Heart right ventricle (tissue), 16 donors: ENCODE data around the gene GIPR. TPM values are rescaled to one million over a fixed set of nuclear protein-coding genes. Genes with fewer than 3 reads are reported as not detected.

ENCODE experiments used
- ATAC-seq, 8 donors: fragments of 200-7000 bp; cut with Tn5 transposase; one replicate each; pipeline ENCODE4 v1.9.1; 2020; ENCODE audit warnings: mild to moderate bottlenecking in 8 of 8, moderate library complexity in 8 of 8, moderate number of reproducible peaks in 1 of 8
- DNase-seq, 2 donors: peaks; one replicate each; pipeline ENCODE4 v3.0.0-alpha.2; 2020
- H3K27ac ChIP-seq, 10 donors: fragments of 200-600 bp; sonication (generic) in 2 of 10; one replicate each; pipeline versions ENCODE4 v1.5.0 to v1.8.0; 2020 to 2022; ENCODE audit warnings: mild to moderate bottlenecking in 3 of 10
- H3K27me3 ChIP-seq, 7 donors: fragments of 200-600 bp; one replicate each; pipeline ENCODE4 v1.8.0; 2021 to 2022; ENCODE audit warnings: mild to moderate bottlenecking in 2 of 7
- H3K36me3 ChIP-seq, 9 donors: fragments of 200-600 bp; sonication (generic) in 1 of 9; one replicate each; pipeline versions ENCODE4 v1.5.0 to v1.8.0; 2020 to 2022; ENCODE audit warnings: mild to moderate bottlenecking in 2 of 9
- H3K4me1 ChIP-seq, 9 donors: fragments of 200-600 bp; sonication (generic) in 1 of 9; one replicate each; pipeline versions ENCODE4 v1.5.0 to v1.8.0; 2020 to 2022; ENCODE audit warnings: mild to moderate bottlenecking in 4 of 9
- H3K4me3 ChIP-seq, 10 donors: fragments of 200-600 bp; sonication (generic) in 2 of 10; one replicate each; pipeline versions ENCODE4 v1.5.0 to v1.8.0; 2020 to 2022; ENCODE audit warnings: mild to moderate bottlenecking in 7 of 10, moderate library complexity in 2 of 10
- H3K9me3 ChIP-seq, 11 donors: fragments of 200-600 bp in 10 of 11; sonication (generic) in 2 of 11; one replicate each; pipeline versions ENCODE4 v1.5.0 to v1.8.0; 2013 to 2022; ENCODE audit warnings: mild to moderate bottlenecking in 2 of 11, control low read depth in 1 of 11, moderate library complexity in 1 of 11
- WGBS, 2 donors: extraction: QIAGEN DNeasy Blood & Tissue Kit; methylation state at CpG; one replicate each; pipeline ENCODE4 v1.1.7; 2013; ENCODE audit warnings: inconsistent platforms in 1 of 2; 5-methylcytosine and 5-hydroxymethylcytosine counted together
- intact Hi-C, 10 donors: fragments of 100-400 bp; cut with DNase I; formaldehyde crosslinking; loops; one replicate each; pipeline versions ENCODE4 v1.11.1 to v1.14.2; 2022
- microRNA-seq, 2 donors: library from miRNA; unstranded; fragments of <30 nt; microRNA quantifications; one replicate each; pipeline ENCODE4 v1.2.0, GENCODE V29; 2021
- polyA plus RNA-seq, 2 donors: library from polyadenylated mRNA; stranded (reverse); fragments of 200-250 nt; gene quantifications; one replicate each; pipeline ENCODE4 v1.2.3, GENCODE V29; 2013
- total RNA-seq, 10 donors: library from RNA; stranded (reverse); fragmentation: NEBNext Ultra II Directional in 3 of 10; extraction: Animal tissue kit (Norgen Biotek cat#: 25700) in 3 of 10; gene quantifications; one replicate each; pipeline versions ENCODE4 v1.2.1 to v1.2.4, GENCODE V29; 2021 to 2023
- TF ChIP-seq, protein P1 (sequence below), 9 donors: fragments of 200-600 bp; sonication (generic) in 2 of 9; IDR thresholded peaks; one replicate each; pipeline versions ENCODE4 v1.5.0 to v1.8.0; 2021 to 2022; ENCODE audit warnings: antibody characterized with exemption in 9 of 9, mild to moderate bottlenecking in 5 of 9, moderate library complexity in 1 of 9
- donor health status: Arrhythmogenic right ventricular cardiomyopathy.
- donor health status: ischemic (EF 13 %, LVEDD 7.1; RV severe dilation, severe dysfunction).
- donor health status: healthy with polysubstance abuse.
- donor health status: DM: no; HTN: yes; CAD: no.
- donor health status: DM: no; HTN: no; CAD: no.
- donor health status: ischemic (EF 25% LVEDD 6.9; RV normal size, moderate dysfunction).
- donor health status: ischemic (EF 25% LVEDD 5.7; RV mildly dilated, moderate dysfunction).
- donor health status: healthy.
- donor health status: DM: yes; HTN: yes; CAD: no.
- donor health status: Ischemic cardiomyopathy.
- donor health status: ischemic (EF 35%, LVEDD 5.7; RV mildly dilated, moderate dysfunction).
- donor health status: nonischemic (EF 11% LVEDD 7.7; RV severe dilation, severe dysfunction).
- donor health status: DM: yes; HTN: yes; CAD: no.
- donor health status: PGD.
- donor health status: ischemic (EF 29% LVEDD 5.4; RV normal size, mild dysfunction).
- donor health status: nonischemic (EF 23%, LVEDD 6.1; RV moderate dilation, normal function).

GIPR gene
- total and polyA plus RNA-seq, 12 donors = 2.4 to 16.6 (median 4.4) TPM

DNA sequence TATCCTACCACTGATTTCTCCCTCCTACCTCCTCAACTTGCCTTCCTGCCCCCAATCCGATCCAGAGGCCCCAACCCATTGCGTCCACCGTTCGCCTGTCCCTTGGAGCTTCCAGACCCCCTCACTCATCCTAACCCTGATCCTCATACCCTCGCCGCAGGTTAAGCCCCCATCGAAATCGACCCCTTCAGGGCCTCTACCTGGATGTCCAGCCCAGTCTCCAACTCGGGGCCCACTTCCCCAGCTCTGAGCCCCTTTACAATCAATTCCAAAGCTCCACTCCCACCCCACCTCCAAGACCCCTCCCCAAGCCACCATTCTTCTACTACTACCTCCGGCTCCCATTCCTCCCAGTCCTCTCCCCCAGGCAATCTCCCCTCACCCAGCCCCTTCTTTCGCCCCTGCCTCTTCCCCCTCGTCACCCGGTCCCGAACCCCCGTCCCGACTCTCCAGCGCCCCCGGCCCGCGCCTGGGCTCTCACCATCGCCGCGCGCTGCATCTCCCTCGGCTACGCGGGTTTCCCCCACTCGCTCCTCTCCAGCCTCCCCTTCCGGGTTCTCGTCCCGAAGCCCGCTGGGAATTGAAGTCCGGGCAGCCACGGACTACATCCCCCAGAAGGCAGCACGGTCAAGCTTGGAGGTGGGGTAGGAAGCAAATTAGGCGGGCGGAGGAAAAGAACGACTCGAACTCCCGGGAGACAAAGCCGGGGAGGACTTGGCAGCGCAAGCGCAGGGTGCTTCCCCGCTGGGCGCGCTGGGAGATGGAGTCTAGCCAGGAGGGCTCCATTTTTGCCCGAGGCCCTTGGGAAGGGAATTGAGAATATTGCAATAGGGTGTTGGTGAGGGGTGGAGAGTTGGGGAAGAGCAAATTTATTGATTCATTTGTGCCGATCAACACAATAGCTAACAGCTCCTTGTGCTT lies 62.6 kb downstream of the GIPR start, which contains the start of gene FBXO46:
Gene FBXO46, minus strand, starts transcription at position 529 of the 921 bp plus-strand sequence. CDS start 17,401 bp downstream, outside the sequence.
- Histone ChIP-seq H3K36me3 (peaks cover 0 to 9% (median 0%) of the 10 kb centered on the region in 9 donors), H3K27ac (peak within 1 kb of the TSS in 8 of 10 donors; percentile 41 to 85 (median 73)), H3K4me1 (peaks cover 2 to 28% (median 16%) of the 10 kb centered on the region in 9 donors), H3K9me3 (no peaks in the 10 kb centered on the region), H3K27me3 (no peaks in the 10 kb centered on the region), H3K4me3 (peak within 1 kb of the TSS; percentile 43 to 84 (median 78))
- 1 to 2% methylated on average over 48 of the region's 48 CpGs for WGBS, 2 donors
- intact Hi-C loops = loop anchor here in 2 of 10 donors (1.0 to 2.0 kb wide), 3 partner anchors 38 to 40 kb away; partner anchors contain the start of genes QPCTL (in 1 of the 2) and SIX5 (in 1 of the 2)
- ATAC-seq (peak; percentile 97 to 99 (median 99)), DNase-seq (peak; percentile 95 to 99)
- TF ChIP-seq, protein P1, sequence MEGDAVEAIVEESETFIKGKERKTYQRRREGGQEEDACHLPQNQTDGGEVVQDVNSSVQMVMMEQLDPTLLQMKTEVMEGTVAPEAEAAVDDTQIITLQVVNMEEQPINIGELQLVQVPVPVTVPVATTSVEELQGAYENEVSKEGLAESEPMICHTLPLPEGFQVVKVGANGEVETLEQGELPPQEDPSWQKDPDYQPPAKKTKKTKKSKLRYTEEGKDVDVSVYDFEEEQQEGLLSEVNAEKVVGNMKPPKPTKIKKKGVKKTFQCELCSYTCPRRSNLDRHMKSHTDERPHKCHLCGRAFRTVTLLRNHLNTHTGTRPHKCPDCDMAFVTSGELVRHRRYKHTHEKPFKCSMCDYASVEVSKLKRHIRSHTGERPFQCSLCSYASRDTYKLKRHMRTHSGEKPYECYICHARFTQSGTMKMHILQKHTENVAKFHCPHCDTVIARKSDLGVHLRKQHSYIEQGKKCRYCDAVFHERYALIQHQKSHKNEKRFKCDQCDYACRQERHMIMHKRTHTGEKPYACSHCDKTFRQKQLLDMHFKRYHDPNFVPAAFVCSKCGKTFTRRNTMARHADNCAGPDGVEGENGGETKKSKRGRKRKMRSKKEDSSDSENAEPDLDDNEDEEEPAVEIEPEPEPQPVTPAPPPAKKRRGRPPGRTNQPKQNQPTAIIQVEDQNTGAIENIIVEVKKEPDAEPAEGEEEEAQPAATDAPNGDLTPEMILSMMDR (IDR thresholded peaks at IDR 0.05) = peak in 2 of 9 donors; percentile 10 to 14

Small RNA genes within 50 kb of the gene (microRNA-seq; reads per million reads assigned to microRNA genes)
- gene MIR330 = 57.3 to 70.6 reads per million in 2 donors
- 0 reads per million in 2 donors for gene MIR642A
- 0 reads per million in 2 donors for gene MIR642B

Other genes starting within 250 kb of the GIPR start
- gene ERCC1, start 244.3 kb upstream of the GIPR start, total RNA-seq = 100 to 1,000 TPM; 113 to 194 (median 136) TPM
- gene ERCC1, start 244.3 kb upstream of the GIPR start, polyA plus RNA-seq = 100 to 1,000 TPM; 147 to 183 TPM
- 10 to 100 TPM in 2 of 10 donors, 1 to 10 TPM in 7, under 1 TPM in 1; 0.39 to 54.5 (median 4.9) TPM for gene FOSB, start 200.2 kb upstream of the GIPR start, total RNA-seq
- gene FOSB, start 200.2 kb upstream of the GIPR start, polyA plus RNA-seq = 1 to 10 TPM; 2.1 to 5.5 TPM
- gene RTN2, start 171.2 kb upstream of the GIPR start, total RNA-seq = 10 to 100 TPM; 15.9 to 33.7 (median 21.8) TPM
- 10 to 100 TPM; 11.1 to 13.3 TPM for gene RTN2, start 171.2 kb upstream of the GIPR start, polyA plus RNA-seq
- 1 to 10 TPM in 1 of 10 donors, under 1 TPM in 4, not detected in 5; 0.32 to 3.6 (median 0.57) TPM for gene PPM1N, start 169.8 kb upstream of the GIPR start, total RNA-seq
- gene PPM1N, start 169.8 kb upstream of the GIPR start, polyA plus RNA-seq = under 1 TPM; 0.51 to 0.68 TPM
- gene VASP, start 160.7 kb upstream of the GIPR start, total RNA-seq = 10 to 100 TPM; 24.9 to 78.6 (median 42.3) TPM
- gene VASP, start 160.7 kb upstream of the GIPR start, polyA plus RNA-seq = 10 to 100 TPM; 62.3 to 70.0 TPM
- 10 to 100 TPM; 20.0 to 27.9 (median 24.2) TPM for gene OPA3, start 83.4 kb upstream of the GIPR start, total RNA-seq
- gene OPA3, start 83.4 kb upstream of the GIPR start, polyA plus RNA-seq = 10 to 100 TPM; 10.2 to 10.7 TPM
- 10 to 100 TPM in 1 of 10 donors, 1 to 10 TPM in 9; 2.3 to 29.4 (median 5.2) TPM for gene GPR4, start 66.0 kb upstream of the GIPR start, total RNA-seq
- 1 to 10 TPM; 5.7 to 9.4 TPM for gene GPR4, start 66.0 kb upstream of the GIPR start, polyA plus RNA-seq
- gene EML2, start 28.8 kb upstream of the GIPR start, total RNA-seq = 10 to 100 TPM; 30.2 to 54.5 (median 46.1) TPM
- 10 to 100 TPM; 17.3 to 26.8 TPM for gene EML2, start 28.8 kb upstream of the GIPR start, polyA plus RNA-seq
- 100 to 1,000 TPM; 216 to 268 (median 240) TPM for gene SNRPD2, start 23.7 kb downstream of the GIPR start, total RNA-seq
- gene SNRPD2, start 23.7 kb downstream of the GIPR start, polyA plus RNA-seq = 100 to 1,000 TPM; 316 to 464 TPM
- gene QPCTL, start 24.4 kb downstream of the GIPR start, total RNA-seq = 1 to 10 TPM; 1.8 to 3.5 (median 2.4) TPM
- gene QPCTL, start 24.4 kb downstream of the GIPR start, polyA plus RNA-seq = 1 to 10 TPM; 4.1 to 4.5 TPM
- 10 to 100 TPM in 2 of 10 donors, 1 to 10 TPM in 8; 5.2 to 13.5 (median 9.1) TPM for gene FBXO46, start 62.7 kb downstream of the GIPR start, total RNA-seq
- gene FBXO46, start 62.7 kb downstream of the GIPR start, polyA plus RNA-seq = 10 to 100 TPM in 1 of 2 donors, 1 to 10 TPM in 1; 5.3 to 11.4 TPM
- not detected for gene MEIOSIN, start 65.2 kb downstream of the GIPR start, total RNA-seq
- not detected for gene MEIOSIN, start 65.2 kb downstream of the GIPR start, polyA plus RNA-seq
- gene SIX5, start 101.0 kb downstream of the GIPR start, total RNA-seq = 10 to 100 TPM; 16.8 to 24.5 (median 21.3) TPM
- 10 to 100 TPM; 15.5 to 29.3 TPM for gene SIX5, start 101.0 kb downstream of the GIPR start, polyA plus RNA-seq
- gene DMPK, start 114.3 kb downstream of the GIPR start, total RNA-seq = 100 to 1,000 TPM; 220 to 377 (median 296) TPM
- gene DMPK, start 114.3 kb downstream of the GIPR start, polyA plus RNA-seq = 100 to 1,000 TPM; 377 to 439 TPM
- 10 to 100 TPM; 54.2 to 78.1 (median 69.3) TPM for gene DMWD, start 124.6 kb downstream of the GIPR start, total RNA-seq
- gene DMWD, start 124.6 kb downstream of the GIPR start, polyA plus RNA-seq = 10 to 100 TPM; 44.6 to 58.9 TPM
- gene RSPH6A, start 147.1 kb downstream of the GIPR start, total RNA-seq = under 1 TPM in 2 of 10 donors, not detected in 8; 0.09 to 0.15 TPM
- gene RSPH6A, start 147.1 kb downstream of the GIPR start, polyA plus RNA-seq = not detected
- 10 to 100 TPM; 22.4 to 45.0 (median 33.0) TPM for gene SYMPK, start 194.9 kb downstream of the GIPR start, total RNA-seq
- gene SYMPK, start 194.9 kb downstream of the GIPR start, polyA plus RNA-seq = 10 to 100 TPM; 30.5 to 75.0 TPM
- gene FOXA3, start 196.1 kb downstream of the GIPR start, total RNA-seq = under 1 TPM in 1 of 10 donors, not detected in 9; 0.11 TPM
- under 1 TPM in 1 of 2 donors, not detected in 1; 0.01 TPM for gene FOXA3, start 196.1 kb downstream of the GIPR start, polyA plus RNA-seq
- 10 to 100 TPM; 15.9 to 23.0 (median 20.3) TPM for gene IRF2BP1, start 217.9 kb downstream of the GIPR start, total RNA-seq
- gene IRF2BP1, start 217.9 kb downstream of the GIPR start, polyA plus RNA-seq = 10 to 100 TPM in 1 of 2 donors, 1 to 10 TPM in 1; 8.0 to 13.4 TPM
- 10 to 100 TPM in 6 of 10 donors, 1 to 10 TPM in 4; 8.1 to 17.0 (median 10.3) TPM for gene MYPOP, start 234.4 kb downstream of the GIPR start, total RNA-seq
- gene MYPOP, start 234.4 kb downstream of the GIPR start, polyA plus RNA-seq = 1 to 10 TPM; 7.1 to 8.9 TPM
- not detected for gene NANOS2, start 246.6 kb downstream of the GIPR start, total RNA-seq
- gene NANOS2, start 246.6 kb downstream of the GIPR start, polyA plus RNA-seq = not detected